Mesothelial cell of epicardium (in vitro differentiated cells): ENCODE measurements around the gene ITGB4. TPM values are rescaled to one million over a fixed set of nuclear protein-coding genes. Genes with fewer than 3 reads are reported as not detected.

ENCODE experiments used
- DNase-seq, 2 experiments: peaks; one replicate each; pipeline ENCODE4 v3.0.0; 2021; ENCODE audit warnings: low spot score in 2 of 2; ENCODE audit not compliant: unreplicated experiment in 2 of 2
- H3K27ac Mint-ChIP-seq: 2 replicates; pipeline ENCODE4 v1.8.0; 2021; ENCODE audit warnings: mixed read lengths
- H3K27me3 Mint-ChIP-seq: 2 replicates; pipeline ENCODE4 v1.8.0; 2021; ENCODE audit warnings: low read depth, mixed read lengths
- H3K36me3 Mint-ChIP-seq: 2 replicates; pipeline ENCODE4 v1.8.0; 2021; ENCODE audit warnings: mixed read lengths
- H3K4me1 Mint-ChIP-seq: 2 replicates; pipeline ENCODE4 v1.8.0; 2021; ENCODE audit warnings: mixed read lengths
- H3K4me3 Mint-ChIP-seq: 2 replicates; pipeline ENCODE4 v1.8.0; 2021; ENCODE audit warnings: mild to moderate bottlenecking, moderate library complexity, mixed read lengths
- H3K9me3 Mint-ChIP-seq: 2 replicates; pipeline ENCODE4 v1.8.0; 2021; ENCODE audit warnings: mixed read lengths
- CTCF ChIP-seq: fragments of 200-600 bp; sonication (generic); IDR thresholded peaks from one replicate; pipeline ENCODE4 v1.5.0; 2021; ENCODE audit warnings: antibody characterized with exemption; ENCODE audit not compliant: unreplicated experiment
- total RNA-seq: library from RNA; stranded (reverse); gene quantifications from 3 replicates; pipeline ENCODE4 v1.2.1, GENCODE V29; 2021

ITGB4 gene
- total RNA-seq, 1 donor from 2014 or later: 117 TPM

- Mint-ChIP-seq H3K4me3 (no peak overlapping the region), H3K9me3 (no peaks in the 10 kb centered on the region), H3K4me1 (peaks cover 60% of the 10 kb centered on the region), H3K27ac (peak overlapping the region; percentile 95), H3K36me3 (peaks cover 2% of the 10 kb centered on the region), H3K27me3 (no peaks in the 10 kb centered on the region)
- no peak for DNase-seq
- TF ChIP-seq CTCF: no peak
These were observed 32.9 kb upstream of the ITGB4 start for GRCh38 chr17:75688209-75688825.

- peak overlapping the region; percentile 95 for H3K27ac Mint-ChIP-seq
- peaks cover 2% of the 10 kb centered on the region for H3K36me3 Mint-ChIP-seq
- H3K27me3 Mint-ChIP-seq: no peaks in the 10 kb centered on the region
- H3K4me3 Mint-ChIP-seq: no peak overlapping the region
- DNase-seq: no peak
- H3K4me1 Mint-ChIP-seq: peaks cover 59% of the 10 kb centered on the region
- H3K9me3 Mint-ChIP-seq: no peaks in the 10 kb centered on the region
- no peak for TF ChIP-seq CTCF
These were observed 31.8 kb upstream of the ITGB4 start for GRCh38 chr17:75689441-75689873.

- Mint-ChIP-seq H3K27me3 (no peaks in the 10 kb centered on the region), H3K4me1 (peaks cover 51% of the 10 kb centered on the region), H3K4me3 (no peak overlapping the region), H3K27ac (peak overlapping the region; percentile 62), H3K9me3 (no peaks in the 10 kb centered on the region), H3K36me3 (peaks cover 2% of the 10 kb centered on the region)
- DNase-seq: no peak
- no peak for TF ChIP-seq CTCF
These were observed 29.9 kb upstream of the ITGB4 start for GRCh38 chr17:75691371-75691791.

- DNase-seq: no peak
- Mint-ChIP-seq H3K4me3 (no peak overlapping the region), H3K9me3 (no peaks in the 10 kb centered on the region), H3K27me3 (no peaks in the 10 kb centered on the region), H3K27ac (peak overlapping the region; percentile 62), H3K4me1 (peaks cover 49% of the 10 kb centered on the region), H3K36me3 (peaks cover 2% of the 10 kb centered on the region)
- TF ChIP-seq CTCF: no peak
These were observed 29.2 kb upstream of the ITGB4 start for GRCh38 chr17:75691801-75692626.

GRCh38 chr17:75692976-75693375 is 28.3 kb upstream of the ITGB4 start:
- Mint-ChIP-seq H3K36me3 (peaks cover 8% of the 10 kb centered on the region), H3K27me3 (no peaks in the 10 kb centered on the region), H3K27ac (peak overlapping the region; percentile 84), H3K4me3 (no peak overlapping the region), H3K9me3 (no peaks in the 10 kb centered on the region), H3K4me1 (peaks cover 44% of the 10 kb centered on the region)
- DNase-seq: no peak
- TF ChIP-seq CTCF: no peak
